NCI-H1092 (cell line): ENCODE measurements around the gene MRPS2.

ENCODE experiments used
- DNase-seq: peaks from one replicate; lab custom pipeline; 2025; lab: John Stamatoyannopoulos, UW

Gene MRPS2

DNA sequence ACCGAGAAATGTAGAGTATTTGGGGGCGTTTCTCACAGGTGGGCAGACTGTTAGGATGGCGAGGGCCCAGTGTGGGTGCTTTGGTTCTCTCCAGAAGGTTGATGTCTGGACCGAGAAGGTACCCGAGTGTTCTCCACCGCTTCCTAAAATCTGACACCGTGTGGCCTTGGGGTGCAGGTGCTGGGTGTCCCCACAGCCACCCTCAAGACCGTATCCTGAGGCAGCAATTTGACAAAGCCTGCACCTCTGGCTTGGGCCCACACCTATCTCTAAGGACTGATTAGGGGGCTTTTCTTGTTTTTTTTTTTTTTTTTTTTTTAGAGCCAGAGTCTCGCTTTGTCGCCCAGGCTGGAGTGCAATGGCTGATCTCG, 19.6 kb upstream of the MRPS2 start:
- DNase-seq, result no peak

GRCh38 chr9:135482015-135482754, 18.3 kb upstream of the MRPS2 start:
- no peak for DNase-seq

- no peak for DNase-seq
These were observed 15.8 kb upstream of the MRPS2 start for GRCh38 chr9:135484460-135485277.

- no peak for DNase-seq
These were observed 15.1 kb upstream of the MRPS2 start for GRCh38 chr9:135485385-135485784.

- no peak for DNase-seq
These were observed 14.7 kb upstream of the MRPS2 start for GRCh38 chr9:135485832-135486231.

GRCh38 chr9:135486267-135487065, 14.0 kb upstream of the MRPS2 start:
- DNase-seq, result no peak

DNA sequence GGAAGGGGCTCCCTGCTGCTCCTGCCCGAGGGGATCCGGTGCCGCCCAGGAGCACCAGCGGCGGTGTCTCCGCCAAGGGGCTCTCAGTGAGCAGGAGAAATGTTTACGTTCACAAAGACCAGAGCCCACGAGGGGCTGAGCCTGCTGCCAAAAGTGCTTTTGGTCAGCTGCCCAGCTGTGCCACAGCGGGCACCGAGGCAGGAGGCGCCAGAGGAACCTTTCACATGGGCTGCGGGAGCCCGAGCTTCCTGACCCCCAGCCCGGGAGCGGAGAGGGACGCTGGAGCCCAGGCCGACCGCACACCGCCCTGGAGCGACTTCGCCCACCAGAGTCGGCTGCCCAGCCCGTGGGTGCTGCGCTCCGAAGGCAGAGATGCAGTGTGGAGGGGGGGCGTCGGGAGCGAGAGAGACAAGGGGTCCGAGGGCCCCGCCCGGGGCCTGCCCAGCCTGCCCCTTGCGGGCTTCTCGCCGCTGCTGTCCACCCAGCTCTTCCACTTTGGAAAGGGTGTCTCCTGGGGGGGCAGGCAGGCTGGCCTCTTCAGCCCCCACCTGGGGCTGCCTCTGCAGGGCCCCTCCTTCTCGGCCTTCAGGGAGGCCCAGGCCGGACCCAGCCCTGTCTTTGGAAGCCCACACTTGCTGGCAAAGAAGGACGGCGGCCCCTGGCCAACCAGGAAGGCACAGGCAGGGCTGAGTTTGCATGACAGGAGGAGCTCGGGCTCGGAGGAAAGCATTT, 13.0 kb upstream of the MRPS2 start:
- DNase-seq, result no peak

DNA sequence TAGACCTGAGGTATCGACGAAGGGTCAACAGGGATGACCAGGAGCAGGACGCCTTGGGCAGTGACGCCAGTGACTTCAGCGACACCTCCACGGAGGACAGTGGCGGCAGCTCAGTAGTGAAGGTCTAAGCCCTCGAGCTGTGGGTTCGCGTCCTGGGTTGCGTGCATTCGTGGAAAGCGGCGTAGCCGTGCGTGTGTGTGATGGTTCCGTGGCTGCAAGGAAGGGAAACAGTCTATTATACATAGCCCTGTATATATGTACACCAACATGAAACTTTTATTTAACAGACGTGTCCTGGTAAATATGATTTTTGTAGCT, 12.5 kb upstream of the MRPS2 start:
- DNase-seq, result no peak

- no peak for DNase-seq
These were observed 12.0 kb upstream of the MRPS2 start for GRCh38 chr9:135488527-135488926.

DNA sequence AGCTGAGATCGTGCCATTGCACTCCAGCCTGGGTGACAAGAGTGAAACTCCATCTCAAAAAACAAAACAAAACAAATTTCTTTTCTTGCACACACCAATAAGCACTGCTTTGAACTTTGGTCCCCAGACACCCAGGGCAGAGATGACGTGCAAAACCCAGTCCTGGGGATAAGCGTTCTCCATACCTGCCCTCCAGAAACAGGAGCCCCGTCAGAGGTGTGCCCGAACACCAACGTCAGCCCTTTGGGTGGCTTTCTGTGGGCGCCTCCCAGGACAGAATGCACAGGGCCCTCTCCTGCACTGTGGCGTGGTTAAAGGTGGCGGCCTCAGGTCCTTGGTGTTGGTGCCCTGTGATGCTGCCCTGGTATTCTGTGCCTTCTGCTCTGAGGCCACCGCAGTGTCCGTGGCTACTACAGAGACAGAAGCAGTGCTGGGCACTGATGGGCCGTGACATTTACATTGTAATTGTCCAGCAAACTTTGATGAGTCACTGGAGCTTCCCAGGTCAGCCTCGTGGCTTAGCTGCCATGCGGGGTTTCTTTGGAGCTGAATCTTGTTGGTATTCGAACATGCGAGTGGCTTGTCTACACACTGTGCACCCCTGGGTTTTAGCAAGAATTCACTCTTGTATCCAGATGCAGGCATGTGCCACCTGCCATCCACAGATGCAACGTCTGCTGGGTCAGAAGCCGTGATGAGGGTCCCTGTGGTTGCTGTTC, 11.1 kb upstream of the MRPS2 start:
- DNase-seq, result no peak

GRCh38 chr9:135490166-135490870, 10.2 kb upstream of the MRPS2 start:
- DNase-seq, result no peak

DNA sequence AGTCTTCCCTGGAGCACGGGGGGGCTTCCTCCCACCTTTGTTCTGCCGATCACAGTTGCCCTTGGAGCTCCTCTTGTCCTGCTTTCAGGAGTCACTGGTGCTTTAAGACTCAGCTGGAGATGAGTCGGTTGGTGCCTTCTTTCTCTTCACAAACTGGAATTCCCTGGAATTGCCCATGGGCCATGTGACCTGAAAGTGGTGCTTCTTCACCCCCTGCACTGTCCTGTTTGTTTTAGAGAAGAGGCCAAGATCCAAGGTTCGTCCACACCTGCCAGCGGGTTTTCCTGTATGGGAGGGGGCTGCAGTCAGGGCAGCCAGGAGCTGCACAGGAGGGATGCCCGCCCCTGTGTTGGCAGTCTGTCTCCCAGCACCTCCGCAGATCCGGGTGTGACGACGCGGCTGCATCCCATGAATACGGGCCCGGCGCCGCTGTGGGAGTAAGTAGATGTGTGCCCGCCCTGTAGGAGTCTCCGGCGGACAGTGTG, 9.5 kb upstream of the MRPS2 start:
- no peak for DNase-seq

DNA sequence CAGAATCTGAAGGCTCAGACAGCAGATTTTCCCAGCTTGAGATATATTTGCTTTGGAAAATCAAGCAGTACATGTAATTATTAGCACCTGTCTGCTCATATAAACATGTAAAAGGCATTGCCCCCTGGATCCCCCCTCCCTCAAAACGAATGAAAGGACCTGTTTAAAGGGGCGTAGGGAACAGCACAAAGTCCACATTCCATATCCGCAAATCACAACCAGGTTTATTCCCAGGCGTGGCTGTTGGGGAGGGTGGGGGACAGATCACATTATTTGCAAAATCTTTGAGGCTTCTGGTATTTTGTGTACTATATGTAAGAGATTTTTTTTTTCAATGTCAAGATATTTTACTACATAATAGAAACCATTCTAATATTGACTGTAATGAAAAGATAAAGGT, 8.7 kb upstream of the MRPS2 start:
- DNase-seq, result no peak

GRCh38 chr9:135492886-135493669, 7.4 kb upstream of the MRPS2 start:
- DNase-seq, result no peak

DNA sequence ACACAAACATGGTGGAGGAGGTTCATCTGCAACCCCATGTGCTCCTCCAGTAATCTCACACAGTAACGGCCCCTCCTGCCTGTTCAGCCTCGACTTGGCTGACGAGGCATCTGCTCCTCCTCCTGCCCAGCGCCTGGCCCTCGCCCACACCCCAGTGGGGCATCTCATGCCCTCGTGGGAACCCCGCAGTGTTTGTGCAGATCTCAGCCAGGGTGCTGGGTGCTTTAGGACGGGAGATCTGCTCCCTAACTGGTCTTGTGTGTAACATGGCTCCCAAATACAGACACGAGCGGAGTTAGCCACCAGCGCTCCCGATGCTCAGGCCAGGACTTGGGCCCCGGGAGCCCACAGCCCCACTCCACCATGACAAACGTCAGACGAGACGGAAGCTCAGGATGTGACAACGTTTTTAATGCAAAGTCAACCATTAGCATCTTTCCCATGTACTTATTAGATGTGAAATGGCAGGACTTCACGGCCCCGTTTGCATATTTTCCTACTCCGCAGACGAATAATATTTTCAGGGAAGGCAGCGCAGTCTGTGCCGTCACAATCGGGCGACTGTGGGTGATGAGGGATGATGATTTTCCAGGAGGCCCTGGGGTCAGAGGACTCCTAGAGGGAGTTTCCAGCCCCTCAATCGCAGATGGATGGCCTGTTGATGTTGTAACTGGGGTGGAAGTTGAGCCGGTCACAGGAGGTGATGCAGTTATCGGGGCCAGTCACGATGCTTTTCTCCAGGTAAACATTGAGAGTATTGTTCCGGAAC, 5.5 kb upstream of the MRPS2 start:
- DNase-seq, result no peak

- no peak for DNase-seq
These were observed 1.9 kb upstream of the MRPS2 start for GRCh38 chr9:135498381-135499126.

DNA sequence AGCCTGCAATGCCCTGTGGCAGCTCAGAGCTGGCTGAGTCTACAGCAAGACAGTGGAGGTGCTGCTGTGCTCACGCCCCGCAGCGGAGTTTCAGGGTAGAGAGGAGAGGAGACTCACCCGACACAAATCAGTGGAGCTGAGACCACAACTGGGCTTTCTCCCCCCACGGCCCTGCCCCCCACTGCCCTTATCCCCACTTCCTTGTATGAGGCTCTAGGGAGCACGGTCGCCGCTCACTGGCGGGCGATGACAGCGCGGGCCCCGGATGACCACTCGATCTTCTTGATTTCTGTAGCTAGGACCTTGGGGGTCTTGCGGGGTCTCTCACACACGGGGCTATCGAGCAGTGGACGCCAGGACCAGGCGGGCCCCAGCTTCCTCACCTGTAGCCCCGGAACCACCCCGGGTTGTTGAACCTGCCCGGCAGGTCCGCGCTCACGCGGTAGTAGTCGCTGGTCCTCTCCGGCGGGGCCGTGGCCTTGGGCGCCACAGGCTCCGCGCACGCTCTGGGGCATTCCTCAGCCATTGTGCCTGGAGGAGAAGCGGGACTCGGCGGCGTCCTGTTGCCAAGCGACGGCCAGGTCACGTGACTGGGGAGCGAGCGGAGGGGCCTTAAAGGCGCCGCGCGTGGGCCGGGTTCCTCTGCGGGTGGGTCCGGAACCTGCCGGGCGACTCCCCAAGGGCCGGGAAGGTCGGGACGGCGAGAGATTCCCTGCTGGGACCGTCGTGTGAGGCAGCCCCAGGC, 984 bp upstream of the MRPS2 start:
- DNase-seq, result peak; percentile 69

GRCh38 chr9:135500071-135500524, 384 bp upstream of the MRPS2 start:
- no peak for DNase-seq
